H1 (cell line): ENCODE results near the gene CHN2. TPM values are rescaled to one million over a fixed set of nuclear protein-coding genes. Genes with fewer than 3 reads are reported as not detected.

Experiments
- CTCF ChIA-PET: fragments of 300-600 bp; sonication (Branson Sonifier 250); formaldehyde crosslinking; loops from one replicate; lab custom pipeline; 2021; ENCODE audit not compliant: partially characterized antibody; lab: Charles Lee
- POLR2A ChIA-PET: fragments of 300-600 bp; sonication (Branson Sonifier 250); formaldehyde crosslinking; loops from one replicate; lab custom pipeline; 2021; ENCODE audit warnings: inconsistent platforms; ENCODE audit not compliant: partially characterized antibody; lab: Charles Lee
- DNase-seq, 2 experiments: peaks; one replicate each; pipeline versions ENCODE4 v3.0.0 to v3.0.0-alpha.2; 2010 to 2022; ENCODE audit warnings: low spot score in 2 of 2, low read depth in 1 of 2, mixed read lengths in 1 of 2
- FAIRE-seq: peaks from 2 replicates; lab custom pipeline; 2011; peaks lifted over from hg19 to GRCh38; lab: Jason Lieb, UNC
- H2AFZ ChIP-seq: 2 replicates; pipeline ENCODE4 v1.8.1; 2012; ENCODE audit warnings: low read length, inconsistent platforms
- H2AK5ac ChIP-seq: 2 replicates; pipeline ENCODE4 v1.6.1; 2013; ENCODE audit warnings: low read depth, low read length
- H2BK120ac ChIP-seq: replicated peaks from 2 replicates; pipeline ENCODE3; 2013; ENCODE audit warnings: low read depth, low read length, inconsistent platforms
- H2BK12ac ChIP-seq: 2 replicates; pipeline ENCODE4 v1.6.1; 2013; ENCODE audit warnings: low read depth, low read length
- H2BK15ac ChIP-seq: 2 replicates; pipeline ENCODE4 v1.6.1; 2013; ENCODE audit warnings: low read length
- H2BK20ac ChIP-seq: 2 replicates; pipeline ENCODE4 v1.6.1; 2013; ENCODE audit warnings: low read length
- H2BK5ac ChIP-seq: 2 replicates; pipeline ENCODE4 v1.6.1; 2013; ENCODE audit warnings: low read depth, low read length
- H3K14ac ChIP-seq: 2 replicates; pipeline ENCODE4 v1.6.1; 2013; ENCODE audit warnings: inconsistent platforms; ENCODE audit not compliant: insufficient read length
- H3K18ac ChIP-seq: 2 replicates; pipeline ENCODE4 v1.6.1; 2013; ENCODE audit warnings: low read length; ENCODE audit errors: extremely low read depth
- H3K23ac ChIP-seq: 2 replicates; pipeline ENCODE4 v1.6.1; 2013; ENCODE audit warnings: inconsistent platforms; ENCODE audit not compliant: insufficient read length
- H3K23me2 ChIP-seq: 2 replicates; pipeline ENCODE4 v1.6.1; 2013; ENCODE audit warnings: low read depth, low read length
- H3K27ac ChIP-seq: 2 replicates; pipeline ENCODE4 v1.6.1; 2011; ENCODE audit warnings: low read depth, low read length, inconsistent platforms
- H3K27me3 ChIP-seq, 4 experiments: replicated peaks in 1 of 4; 1 replicate in 1 of 4; 2 replicates in 3 of 4; pipeline versions ENCODE4 v1.6.1 to v1.8.1; 2011 to 2013; ENCODE audit warnings: low read length in 3 of 4, mild to moderate bottlenecking in 3 of 4, inconsistent platforms in 2 of 4, mixed read lengths in 2 of 4, moderate library complexity in 1 of 4; ENCODE audit not compliant: control insufficient read depth in 3 of 4, insufficient read depth in 3 of 4; ENCODE audit errors: extremely low read depth in 1 of 4
- H3K36me3 ChIP-seq, 4 experiments: 2 replicates each; pipeline versions ENCODE4 v1.6.1 to v1.8.1; 2011 to 2013; ENCODE audit warnings: mild to moderate bottlenecking in 4 of 4, low read length in 3 of 4, moderate library complexity in 2 of 4, control low read depth in 1 of 4, inconsistent platforms in 1 of 4; ENCODE audit not compliant: insufficient read depth in 4 of 4, control insufficient read depth in 2 of 4
- H3K4ac ChIP-seq: replicated peaks from 2 replicates; pipeline ENCODE3; 2013; ENCODE audit warnings: low read length, low read depth, mixed read lengths, inconsistent platforms; ENCODE audit not compliant: insufficient read length
- H3K4me1 ChIP-seq, 4 experiments: replicated peaks in 1 of 4; 1 replicate in 1 of 4; 2 replicates in 3 of 4; pipeline versions ENCODE4 v1.6.1 to v1.8.1; 2011 to 2013; ENCODE audit warnings: low read length in 3 of 4, inconsistent platforms in 2 of 4, mixed read lengths in 1 of 4; ENCODE audit not compliant: insufficient read depth in 4 of 4, control insufficient read depth in 3 of 4
- H3K4me2 ChIP-seq, 2 experiments: 2 replicates each; pipeline versions ENCODE4 v1.6.1 to v1.8.1; 2011 to 2013; ENCODE audit warnings: low read depth in 2 of 2, low read length in 2 of 2, control low read depth in 1 of 2, inconsistent platforms in 1 of 2, mild to moderate bottlenecking in 1 of 2; ENCODE audit not compliant: insufficient read depth in 1 of 2
- H3K4me3 ChIP-seq, 4 experiments: fragments of 200-600, 300-600 bp in 1 of 4; sonication (generic), shearing (Covaris generic), sonication (Bioruptor Twin) in 1 of 4; 2 replicates each; pipeline versions ENCODE4 v1.5.1 to v1.8.1; 2011 to 2016; ENCODE audit warnings: low read length in 4 of 4, low read depth in 3 of 4, control low read depth in 2 of 4, inconsistent platforms in 2 of 4, mild to moderate bottlenecking in 2 of 4, mixed read lengths in 1 of 4, moderate library complexity in 1 of 4; ENCODE audit not compliant: insufficient read depth in 2 of 4; ENCODE audit errors: extremely low read depth in 1 of 4
- H3K56ac ChIP-seq: replicated peaks from 2 replicates; pipeline ENCODE3; 2013; ENCODE audit warnings: low read depth, mild to moderate bottlenecking, mixed read lengths, low read length, inconsistent platforms; ENCODE audit not compliant: insufficient read length
- H3K79me1 ChIP-seq: 2 replicates; pipeline ENCODE4 v1.6.1; 2013; ENCODE audit warnings: low read depth, low read length, control low read depth
- H3K79me2 ChIP-seq, 2 experiments: 2 replicates each; pipeline versions ENCODE4 v1.6.1 to v1.8.1; 2012 to 2013; ENCODE audit warnings: low read length in 2 of 2, mild to moderate bottlenecking in 2 of 2, inconsistent platforms in 1 of 2; ENCODE audit not compliant: insufficient read depth in 2 of 2, control insufficient read depth in 1 of 2
- H3K9ac ChIP-seq, 4 experiments: replicated peaks in 1 of 4; 1 replicate in 1 of 4; 2 replicates in 3 of 4; pipeline versions ENCODE4 v1.6.1 to v1.8.1; 2011 to 2013; ENCODE audit warnings: low read depth in 3 of 4, low read length in 3 of 4, control low read depth in 2 of 4, mild to moderate bottlenecking in 2 of 4, moderate library complexity in 2 of 4, inconsistent platforms in 1 of 4; ENCODE audit errors: extremely low read depth in 1 of 4
- H3K9me3 ChIP-seq, 2 experiments: 2 replicates each; pipeline versions ENCODE4 v1.6.1 to v1.8.1; 2012 to 2013; ENCODE audit warnings: mild to moderate bottlenecking in 2 of 2, moderate library complexity in 2 of 2, control low read depth in 1 of 2, inconsistent platforms in 1 of 2, low read depth in 1 of 2, low read length in 1 of 2, mixed read lengths in 1 of 2; ENCODE audit not compliant: insufficient read depth in 2 of 2
- H4K20me1 ChIP-seq, 2 experiments: replicated peaks in 1 of 2; 2 replicates each; pipeline versions ENCODE3 to v1.8.1; 2011 to 2013; ENCODE audit warnings: inconsistent platforms in 2 of 2, low read length in 2 of 2, mild to moderate bottlenecking in 1 of 2; ENCODE audit not compliant: insufficient read depth in 2 of 2, control insufficient read depth in 1 of 2
- H4K5ac ChIP-seq: 2 replicates; pipeline ENCODE4 v1.6.1; 2013; ENCODE audit warnings: low read length, low read depth, mixed read lengths, inconsistent platforms; ENCODE audit not compliant: insufficient read length
- H4K8ac ChIP-seq: 2 replicates; pipeline ENCODE4 v1.8.0; 2013; ENCODE audit warnings: mild to moderate bottlenecking, moderate library complexity, low read length, inconsistent platforms; ENCODE audit not compliant: insufficient read depth; ENCODE audit errors: extremely low read depth
- H4K91ac ChIP-seq: replicated peaks from 2 replicates; pipeline ENCODE3; 2013; ENCODE audit warnings: low read length, mixed read lengths, inconsistent platforms; ENCODE audit not compliant: insufficient read length
- CBX8 ChIP-seq: fragments of 300-800, 300-1000 bp; sonication (generic); IDR thresholded peaks from 2 replicates; pipeline ENCODE4 v1.7.1; 2016; ENCODE audit warnings: low read depth, low read length, borderline replicate concordance
- EP300 ChIP-seq, 2 experiments: IDR thresholded peaks; 1 replicate in 1 of 2; 2 replicates in 1 of 2; pipeline ENCODE4 v1.6.1; 2011 to 2012; ENCODE audit warnings: low read depth in 2 of 2, low read length in 2 of 2, mild to moderate bottlenecking in 2 of 2, borderline replicate concordance in 1 of 2, inconsistent platforms in 1 of 2, moderate library complexity in 1 of 2
- GTF2F1 ChIP-seq: IDR thresholded peaks from 2 replicates; pipeline ENCODE4 v1.6.1; 2012; ENCODE audit warnings: low read depth, low read length, improper control_type of control experiment, borderline replicate concordance
- JUND ChIP-seq: IDR thresholded peaks from 2 replicates; pipeline ENCODE4 v1.6.1; 2011; ENCODE audit warnings: mild to moderate bottlenecking, improper control_type of control experiment, low read length
- SRF ChIP-seq: IDR thresholded peaks from 2 replicates; pipeline ENCODE4 v1.6.1; 2011; ENCODE audit warnings: mild to moderate bottlenecking, low read depth, low read length, moderate library complexity
- TBP ChIP-seq: IDR thresholded peaks from 2 replicates; pipeline ENCODE4 v1.6.1; 2011; ENCODE audit warnings: low read depth, low read length, improper control_type of control experiment
- WGBS, 2 experiments: shearing (Covaris generic) in 1 of 2; methylation state at CpG; one replicate each; pipeline versions ENCODE4 v1.1.6 to v1.1.7; 2013 to 2015; ENCODE audit warnings: low lambda C conversion rate in 2 of 2, mixed read lengths in 2 of 2, inconsistent platforms in 1 of 2, low coverage in 1 of 2, missing lambda C conversion rate in 1 of 2; ENCODE audit not compliant: insufficient replicate concordance in 2 of 2, insufficient coverage in 1 of 2, insufficient read length in 1 of 2; ENCODE audit errors: extremely low coverage in 1 of 2, missing lambda C conversion rate in 1 of 2; 5-methylcytosine and 5-hydroxymethylcytosine counted together
- polyA plus RNA-seq, 7 experiments: library from polyadenylated mRNA; depleted of rRNA in 3 of 7; stranded (reverse) in 5 of 7; unstranded in 2 of 7; fragments of >200 nt in 5 of 7; fragments of 200-250 nt in 2 of 7; gene quantifications; 1 replicate in 5 of 7; 2 replicates in 1 of 7; 4 replicates in 1 of 7; pipeline versions ENCODE4 v1.2.1 to v1.2.3, GENCODE V29; 2011 to 2013; ENCODE audit warnings: missing spikeins in 2 of 7, mixed read lengths in 2 of 7
- total RNA-seq: library from RNA; stranded (reverse); fragmentation: NEBNext Ultra II Directional; extraction: Animal tissue kit (Norgen Biotek cat#: 25700); gene quantifications from 2 replicates; pipeline ENCODE4 v1.2.1, GENCODE V29; 2021

The CHN2 gene
- total and polyA plus RNA-seq, 2 of the 8 experiments (the other 6 are each of a cell fraction or from before 2014, with no cell fraction given), result 2.9 to 4.8 TPM

- no peaks in the 10 kb centered on the region for H3K23me2 ChIP-seq
- peaks cover 0 to 1% (median 0%) of the 10 kb centered on the region in 4 experiments; a peak in 2 of 7 replicates for H3K27me3 ChIP-seq
- H2AK5ac ChIP-seq, result no peak overlapping the region
- POLR2A ChIA-PET, result interaction anchor here (0.5 kb wide), 1 partner anchor 8 kb away, joined by 4 read pairs; no protein-coding TSS in a partner anchor
- H4K5ac ChIP-seq, result no peak overlapping the region
- no peaks in the 10 kb centered on the region for H3K79me2 ChIP-seq
- TF ChIP-seq JUND, result no peak
- TF ChIP-seq EP300 (IDR thresholded peaks at IDR 0.05; ENCODE audit: borderline replicate concordance in 1 of 2, low read depth in 2 of 2, low read length in 2 of 2), result no peak
- no peak for TF ChIP-seq TBP
- no peak for TF ChIP-seq SRF
- no peak for TF ChIP-seq GTF2F1
- no peak for TF ChIP-seq CBX8
- TF ChIP-seq, all 59 proteins: peak for 0
- DNase-seq (no peak), FAIRE-seq (no peak)
- H4K20me1 ChIP-seq, result no peaks in the 10 kb centered on the region
- no peak overlapping the region for H3K23ac ChIP-seq
- no peak overlapping the region for H3K4me3 ChIP-seq
- no peak overlapping the region for H4K91ac ChIP-seq
- H3K9me3 ChIP-seq, result no peaks in the 10 kb centered on the region
- H2BK15ac ChIP-seq, result no peak overlapping the region
- no peak overlapping the region for H3K18ac ChIP-seq
- H3K4me1 ChIP-seq, result peaks cover 2 to 15% (median 14%) of the 10 kb centered on the region in 4 experiments; a peak in 5 of 7 replicates
- no peak overlapping the region for H4K8ac ChIP-seq
- H2BK12ac ChIP-seq, result no peak overlapping the region
- no peak overlapping the region for H3K4me2 ChIP-seq
- no peak overlapping the region for H2BK20ac ChIP-seq
- H3K56ac ChIP-seq, result no peak overlapping the region
- H3K9ac ChIP-seq, result no peak overlapping the region
- 92% methylated on average over 3 of the region's 3 CpGs; no CpG with 5 or more reads in 1 of the 2 experiments for WGBS, 2 experiments
- no peak overlapping the region for H3K14ac ChIP-seq
- H3K27ac ChIP-seq, result no peak overlapping the region
- H2BK5ac ChIP-seq, result no peak overlapping the region
- CTCF ChIA-PET, result interaction anchor here (1.0 to 1.2 kb wide), 2 partner anchors 17 to 56 kb away, joined by 3 read pairs; no protein-coding TSS in a partner anchor
- no peak overlapping the region for H2BK120ac ChIP-seq
- no peak overlapping the region for H3K4ac ChIP-seq
- no peak overlapping the region for H2AFZ ChIP-seq
- H3K79me1 ChIP-seq, result no peaks in the 10 kb centered on the region
- no peaks in the 10 kb centered on the region for H3K36me3 ChIP-seq
Measured at GRCh38 chr7:29499932-29500331, 305.4 kb downstream of the CHN2 start.
